ENCODE results near the gene LINC01488. TPM values are rescaled to one million over a fixed set of nuclear protein-coding genes. Genes with fewer than 3 reads are reported as not detected.

Gene LINC01488
- total and polyA plus RNA-seq, 2 experiments from 2014 or later = not detected

- Mint-ChIP-seq H3K4me3 (peak overlapping the region; percentile 56; the same call in 2 of the 3 replicates), H3K9me3 (peaks cover 3% of the 10 kb centered on the region; the same call in 1 of the 3 replicates), H3K27me3 (ENCODE audit: insufficient read depth, low read depth, poor library complexity) (peaks cover 26% of the 10 kb centered on the region), H3K27ac (peak overlapping the region; percentile 84), H3K36me3 (ENCODE audit: low read depth) (no peaks in the 10 kb centered on the region; the same call in 1 of the 3 replicates), H3K4me1 (peaks cover 45% of the 10 kb centered on the region)
- H3K36me3 ChIP-seq (ENCODE audit: insufficient read depth) = no peaks in the 10 kb centered on the region
- H3K27me3 ChIP-seq (ENCODE audit: insufficient read depth) = no peaks in the 10 kb centered on the region
- no peaks in the 10 kb centered on the region; the same call in 1 of the 2 replicates for H3F3A ChIP-seq (replicated peaks; ENCODE audit: low read depth)
- peak overlapping the region; percentile 38; the same call in 1 of the 2 replicates for H3K4me3 ChIP-seq
- peak overlapping the region; percentile 64; the same call in 1 of the 2 replicates for H2AFZ ChIP-seq
- DNase-seq (ENCODE audit: low spot score) (peak; percentile 94), ATAC-seq (peak; percentile 82)
- no peaks in the 10 kb centered on the region for H3K79me2 ChIP-seq (replicated peaks; ENCODE audit: insufficient read depth)
- peaks cover 33% of the 10 kb centered on the region for H3K4me1 ChIP-seq (ENCODE audit: insufficient read depth)
- TF ChIP-seq ZNF462 (CRISPR knock-in tag; IDR thresholded peaks at IDR 0.05) (no peak), POLR2AphosphoS5 (IDR thresholded peaks at IDR 0.05; ENCODE audit: low read depth) (peak; percentile 58), STAT1 (IDR thresholded peaks at IDR 0.05; ENCODE audit: unreplicated experiment) (no peak), EZH2phosphoT487 (IDR thresholded peaks at IDR 0.05; ENCODE audit: unreplicated experiment) (no peak), ZNF114 (CRISPR knock-in tag; IDR thresholded peaks at IDR 0.05) (no peak), EZH2 (IDR thresholded peaks at IDR 0.05; ENCODE audit: low read depth, unreplicated experiment) (no peak), JUNB (IDR thresholded peaks at IDR 0.05; ENCODE audit: unreplicated experiment) (no peak)
- TF ChIP-seq, protein P1, sequence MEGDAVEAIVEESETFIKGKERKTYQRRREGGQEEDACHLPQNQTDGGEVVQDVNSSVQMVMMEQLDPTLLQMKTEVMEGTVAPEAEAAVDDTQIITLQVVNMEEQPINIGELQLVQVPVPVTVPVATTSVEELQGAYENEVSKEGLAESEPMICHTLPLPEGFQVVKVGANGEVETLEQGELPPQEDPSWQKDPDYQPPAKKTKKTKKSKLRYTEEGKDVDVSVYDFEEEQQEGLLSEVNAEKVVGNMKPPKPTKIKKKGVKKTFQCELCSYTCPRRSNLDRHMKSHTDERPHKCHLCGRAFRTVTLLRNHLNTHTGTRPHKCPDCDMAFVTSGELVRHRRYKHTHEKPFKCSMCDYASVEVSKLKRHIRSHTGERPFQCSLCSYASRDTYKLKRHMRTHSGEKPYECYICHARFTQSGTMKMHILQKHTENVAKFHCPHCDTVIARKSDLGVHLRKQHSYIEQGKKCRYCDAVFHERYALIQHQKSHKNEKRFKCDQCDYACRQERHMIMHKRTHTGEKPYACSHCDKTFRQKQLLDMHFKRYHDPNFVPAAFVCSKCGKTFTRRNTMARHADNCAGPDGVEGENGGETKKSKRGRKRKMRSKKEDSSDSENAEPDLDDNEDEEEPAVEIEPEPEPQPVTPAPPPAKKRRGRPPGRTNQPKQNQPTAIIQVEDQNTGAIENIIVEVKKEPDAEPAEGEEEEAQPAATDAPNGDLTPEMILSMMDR (conservative IDR thresholded peaks at IDR 0.05; ENCODE audit: low read depth in 2 of 2) = no peak
- H3K4me2 ChIP-seq = peak overlapping the region; percentile 75
- peaks cover 8% of the 10 kb centered on the region for H3K9me2 ChIP-seq (ENCODE audit: insufficient read depth)
- H3K27ac ChIP-seq (ENCODE audit: low read depth) = peak overlapping the region; percentile 85
- no peaks in the 10 kb centered on the region for H4K20me1 ChIP-seq (replicated peaks; ENCODE audit: insufficient read depth)
Measured at GRCh38 chr11:69443138-69443967, 38.1 kb upstream of the LINC01488 start.
